ENCODE results near the gene MRPS2. TPM values are rescaled to one million over a fixed set of nuclear protein-coding genes. Genes with fewer than 3 reads are reported as not detected.

The MRPS2 gene
- total RNA-seq, 3 donors from 2014 or later (not counting 1 experiment from before 2014, with no cell fraction given) = 15.6 to 26.7 (median 24.7) TPM

Other genes with a start within 250 kb of the MRPS2 start
- gene PPP1R26, start 20.9 kb upstream of the MRPS2 start, total RNA-seq = 1 to 10 TPM; 3.2 to 5.3 (median 3.6) TPM
- not detected for gene LCN1, start 20.8 kb downstream of the MRPS2 start, total RNA-seq
- not detected for gene OBP2A, start 45.4 kb downstream of the MRPS2 start, total RNA-seq
- not detected for gene PAEP, start 61.1 kb downstream of the MRPS2 start, total RNA-seq
- gene GLT6D1, start 138.9 kb downstream of the MRPS2 start, total RNA-seq = not detected
- not detected for gene LCN9, start 162.6 kb downstream of the MRPS2 start, total RNA-seq
- gene SOHLH1, start 198.8 kb downstream of the MRPS2 start, total RNA-seq = not detected
- 1 to 10 TPM in 1 of 3 donors, under 1 TPM in 2; 0.52 to 1.2 (median 0.88) TPM for gene KCNT1, start 201.5 kb downstream of the MRPS2 start, total RNA-seq

Data from natural killer cell (primary cell).